A549 (cell line): ENCODE results near the gene RELL1.

Experiments used
- CEBPB ChIP-seq, 2 experiments: fragments of >200 bp in 1 of 2; sonication (Bioruptor Twin) in 1 of 2; formaldehyde crosslinking in 1 of 2; IDR thresholded peaks; 2 replicates each; pipeline ENCODE4 v1.6.1; 2012 to 2016
- EP300 ChIP-seq, 2 experiments: fragments of >200 bp; sonication (Bioruptor Twin); formaldehyde crosslinking; IDR thresholded peaks; 2 replicates in 1 of 2; 3 replicates in 1 of 2; pipeline ENCODE4 v1.6.1; 2016 to 2017
- HOXB13 ChIP-seq: fragments of 250-450 bp; sonication (Bioruptor Pico); IDR thresholded peaks from 2 replicates; pipeline ENCODE4 v1.5.0; 2020; ENCODE audit warnings: low read depth, mild to moderate bottlenecking, moderate library complexity
- POLR2A ChIP-seq: IDR thresholded peaks from 2 replicates; pipeline ENCODE4 v1.6.1; 2012; ENCODE audit warnings: mild to moderate bottlenecking, low read length
- RAD21 ChIP-seq, 2 experiments: fragments of >200 bp in 1 of 2; sonication (Bioruptor Twin) in 1 of 2; formaldehyde crosslinking in 1 of 2; IDR thresholded peaks in 1 of 2; conservative IDR thresholded peaks in 1 of 2; 2 replicates in 1 of 2; 3 replicates in 1 of 2; pipeline ENCODE4 v1.6.1; 2012 to 2018; ENCODE audit warnings: inconsistent platforms in 1 of 2
- RFX5 ChIP-seq: fragments of 450-650 bp; IDR thresholded peaks from 2 replicates; pipeline ENCODE4 v1.7.1; 2014; ENCODE audit warnings: antibody characterized with exemption, mild to moderate bottlenecking, moderate library complexity
- TF ChIP-seq, protein P1 (sequence below): fragments of >200 bp; sonication (Bioruptor Twin); formaldehyde crosslinking; IDR thresholded peaks from 3 replicates; pipeline ENCODE4 v1.5.1; 2016
- TF ChIP-seq, protein P2 (sequence below): fragments of 450-650 bp; IDR thresholded peaks from 2 replicates; pipeline ENCODE4 v1.6.1; 2014; ENCODE audit warnings: antibody characterized with exemption
- TF ChIP-seq, protein P3 (sequence below): IDR thresholded peaks from 2 replicates; pipeline ENCODE4 v1.6.1; 2012
- TF ChIP-seq, protein P4 (sequence below): IDR thresholded peaks from 2 replicates; pipeline ENCODE4 v1.6.1; 2012

DNA sequence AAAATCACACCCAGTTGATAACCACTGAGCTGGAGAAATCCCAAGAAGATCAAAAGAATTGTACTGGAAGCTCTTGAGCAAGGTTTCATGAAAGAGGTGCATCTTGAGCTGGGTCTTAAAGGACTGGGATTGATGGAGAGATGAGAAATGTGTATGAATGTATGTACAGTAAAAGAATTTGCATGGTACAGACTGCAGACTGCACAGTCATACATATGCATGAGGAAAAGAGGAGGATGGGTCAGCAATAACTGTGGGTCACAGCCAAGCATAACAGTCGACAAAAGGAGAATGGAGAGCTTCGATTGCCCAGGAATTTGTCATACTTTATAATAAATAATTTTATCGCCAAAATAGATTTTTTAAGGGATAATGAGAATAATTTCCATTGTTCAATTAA is 4.8 kb upstream of the RELL1 start:
- no peak for TF ChIP-seq EP300 (IDR thresholded peaks at IDR 0.05)
- TF ChIP-seq, protein P1, sequence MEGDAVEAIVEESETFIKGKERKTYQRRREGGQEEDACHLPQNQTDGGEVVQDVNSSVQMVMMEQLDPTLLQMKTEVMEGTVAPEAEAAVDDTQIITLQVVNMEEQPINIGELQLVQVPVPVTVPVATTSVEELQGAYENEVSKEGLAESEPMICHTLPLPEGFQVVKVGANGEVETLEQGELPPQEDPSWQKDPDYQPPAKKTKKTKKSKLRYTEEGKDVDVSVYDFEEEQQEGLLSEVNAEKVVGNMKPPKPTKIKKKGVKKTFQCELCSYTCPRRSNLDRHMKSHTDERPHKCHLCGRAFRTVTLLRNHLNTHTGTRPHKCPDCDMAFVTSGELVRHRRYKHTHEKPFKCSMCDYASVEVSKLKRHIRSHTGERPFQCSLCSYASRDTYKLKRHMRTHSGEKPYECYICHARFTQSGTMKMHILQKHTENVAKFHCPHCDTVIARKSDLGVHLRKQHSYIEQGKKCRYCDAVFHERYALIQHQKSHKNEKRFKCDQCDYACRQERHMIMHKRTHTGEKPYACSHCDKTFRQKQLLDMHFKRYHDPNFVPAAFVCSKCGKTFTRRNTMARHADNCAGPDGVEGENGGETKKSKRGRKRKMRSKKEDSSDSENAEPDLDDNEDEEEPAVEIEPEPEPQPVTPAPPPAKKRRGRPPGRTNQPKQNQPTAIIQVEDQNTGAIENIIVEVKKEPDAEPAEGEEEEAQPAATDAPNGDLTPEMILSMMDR = no peak
- TF ChIP-seq, protein P2, sequence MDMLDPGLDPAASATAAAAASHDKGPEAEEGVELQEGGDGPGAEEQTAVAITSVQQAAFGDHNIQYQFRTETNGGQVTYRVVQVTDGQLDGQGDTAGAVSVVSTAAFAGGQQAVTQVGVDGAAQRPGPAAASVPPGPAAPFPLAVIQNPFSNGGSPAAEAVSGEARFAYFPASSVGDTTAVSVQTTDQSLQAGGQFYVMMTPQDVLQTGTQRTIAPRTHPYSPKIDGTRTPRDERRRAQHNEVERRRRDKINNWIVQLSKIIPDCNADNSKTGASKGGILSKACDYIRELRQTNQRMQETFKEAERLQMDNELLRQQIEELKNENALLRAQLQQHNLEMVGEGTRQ = no peak
- no peak for TF ChIP-seq POLR2A
- no peak for TF ChIP-seq CEBPB (IDR thresholded peaks at IDR 0.05)
- TF ChIP-seq RFX5 = no peak
- no peak for TF ChIP-seq RAD21 (conservative IDR thresholded peaks at IDR 0.05 in 1 of 2, IDR thresholded peaks at IDR 0.05 in 1 of 2)
- TF ChIP-seq, protein P3, sequence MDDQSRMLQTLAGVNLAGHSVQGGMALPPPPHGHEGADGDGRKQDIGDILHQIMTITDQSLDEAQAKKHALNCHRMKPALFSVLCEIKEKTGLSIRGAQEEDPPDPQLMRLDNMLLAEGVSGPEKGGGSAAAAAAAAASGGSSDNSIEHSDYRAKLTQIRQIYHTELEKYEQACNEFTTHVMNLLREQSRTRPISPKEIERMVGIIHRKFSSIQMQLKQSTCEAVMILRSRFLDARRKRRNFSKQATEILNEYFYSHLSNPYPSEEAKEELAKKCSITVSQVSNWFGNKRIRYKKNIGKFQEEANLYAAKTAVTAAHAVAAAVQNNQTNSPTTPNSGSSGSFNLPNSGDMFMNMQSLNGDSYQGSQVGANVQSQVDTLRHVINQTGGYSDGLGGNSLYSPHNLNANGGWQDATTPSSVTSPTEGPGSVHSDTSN = no peak
- TF ChIP-seq, protein P4, sequence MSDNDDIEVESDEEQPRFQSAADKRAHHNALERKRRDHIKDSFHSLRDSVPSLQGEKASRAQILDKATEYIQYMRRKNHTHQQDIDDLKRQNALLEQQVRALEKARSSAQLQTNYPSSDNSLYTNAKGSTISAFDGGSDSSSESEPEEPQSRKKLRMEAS = no peak
- TF ChIP-seq HOXB13 (CRISPR knock-in tag) = no peak
